Measurements from ENCODE around the gene PEX6.

PEX6 gene

GRCh38 chr6:42940493-42941045, 38.4 kb downstream of the PEX6 start:
- Mint-ChIP-seq H3K36me3 (ENCODE audit: low read depth) (peaks cover 26% of the 10 kb centered on the region), H3K4me1 (ENCODE audit: low read depth) (peaks cover 2% of the 10 kb centered on the region), H3K27ac (no peak overlapping the region), H3K4me3 (no peak overlapping the region), H3K9me3 (no peaks in the 10 kb centered on the region), H3K27me3 (ENCODE audit: low read depth) (no peaks in the 10 kb centered on the region)

- Mint-ChIP-seq H3K9me3 (no peaks in the 10 kb centered on the region), H3K27ac (no peak overlapping the region), H3K4me1 (ENCODE audit: low read depth) (peaks cover 2% of the 10 kb centered on the region), H3K36me3 (ENCODE audit: low read depth) (peaks cover 29% of the 10 kb centered on the region), H3K27me3 (ENCODE audit: low read depth) (no peaks in the 10 kb centered on the region), H3K4me3 (no peak overlapping the region)
These were observed 39.2 kb downstream of the PEX6 start for GRCh38 chr6:42939810-42940167.

DNA sequence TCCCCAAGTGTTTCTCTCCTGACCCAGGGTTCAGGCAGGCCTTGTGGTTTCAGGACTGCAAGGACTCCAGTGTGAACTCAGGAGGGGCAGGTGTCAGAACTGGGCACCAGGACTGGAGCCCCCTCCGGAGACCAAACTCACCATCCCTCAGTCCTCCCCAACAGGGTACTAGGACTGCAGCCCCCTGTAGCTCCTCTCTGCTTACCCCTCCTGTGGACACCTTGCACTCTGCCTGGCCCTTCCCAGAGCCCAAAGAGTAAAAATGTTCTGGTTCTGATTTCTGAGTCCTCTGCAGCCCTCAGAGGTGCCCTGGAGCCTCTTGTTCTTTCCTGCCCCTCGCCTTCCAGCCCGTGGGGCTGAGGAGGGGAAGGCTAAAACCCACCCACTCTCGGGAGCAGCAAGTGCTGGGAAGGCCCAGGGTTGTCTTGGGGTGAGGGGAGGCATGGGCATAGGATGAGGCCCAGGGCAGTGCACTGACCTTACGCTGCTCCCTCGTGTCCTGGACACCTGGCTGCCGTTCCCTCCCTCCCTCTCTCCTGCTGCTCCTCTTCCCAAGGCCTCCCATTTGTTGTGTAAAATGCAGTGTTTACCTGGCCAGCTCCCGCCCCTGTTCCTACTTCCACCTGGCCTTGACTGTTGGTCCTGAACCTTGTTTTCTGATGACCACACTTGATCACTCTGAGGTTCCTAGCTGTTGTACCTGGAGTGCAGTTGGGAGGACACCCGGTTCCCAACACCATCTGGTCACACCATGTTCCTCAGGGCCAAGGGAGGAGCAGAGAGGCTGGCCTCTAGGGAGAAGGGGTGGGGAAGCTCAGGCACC, 39.8 kb downstream of the PEX6 start:
- H3K27me3 Mint-ChIP-seq (ENCODE audit: low read depth): no peaks in the 10 kb centered on the region
- no peak overlapping the region for H3K27ac Mint-ChIP-seq
- H3K4me1 Mint-ChIP-seq (ENCODE audit: low read depth): peaks cover 2% of the 10 kb centered on the region
- H3K4me3 Mint-ChIP-seq: no peak overlapping the region
- H3K36me3 Mint-ChIP-seq (ENCODE audit: low read depth): peaks cover 27% of the 10 kb centered on the region
- no peaks in the 10 kb centered on the region for H3K9me3 Mint-ChIP-seq

DNA sequence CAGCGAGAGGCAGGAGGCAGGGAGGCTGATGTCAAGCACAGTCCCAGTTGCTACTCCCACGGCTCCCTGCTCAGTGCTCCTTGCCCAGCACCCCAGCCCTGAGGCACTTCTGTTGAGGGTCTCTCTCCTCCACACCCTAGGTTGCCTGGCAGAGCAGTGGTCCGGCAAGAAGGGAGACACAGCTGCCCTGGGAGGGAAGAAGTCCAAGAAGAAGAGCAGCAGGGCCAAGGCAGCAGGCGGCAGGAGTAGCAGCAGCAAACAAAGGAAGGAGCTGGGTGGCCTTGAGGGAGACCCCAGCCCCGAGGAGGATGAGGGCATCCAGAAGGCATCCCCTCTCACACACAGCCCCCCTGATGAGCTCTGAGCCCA, 40.6 kb downstream of the PEX6 start:
- peaks cover 29% of the 10 kb centered on the region for H3K36me3 Mint-ChIP-seq (ENCODE audit: low read depth)
- H3K4me1 Mint-ChIP-seq (ENCODE audit: low read depth): peaks cover 1% of the 10 kb centered on the region
- no peak overlapping the region for H3K4me3 Mint-ChIP-seq
- no peaks in the 10 kb centered on the region for H3K27me3 Mint-ChIP-seq (ENCODE audit: low read depth)
- no peaks in the 10 kb centered on the region for H3K9me3 Mint-ChIP-seq
- H3K27ac Mint-ChIP-seq: no peak overlapping the region

GRCh38 chr6:42937548-42938427, 41.2 kb downstream of the PEX6 start:
- Mint-ChIP-seq H3K9me3 (no peaks in the 10 kb centered on the region), H3K27ac (no peak overlapping the region), H3K36me3 (ENCODE audit: low read depth) (peaks cover 34% of the 10 kb centered on the region), H3K4me3 (no peak overlapping the region), H3K4me1 (ENCODE audit: low read depth) (peaks cover 7% of the 10 kb centered on the region), H3K27me3 (ENCODE audit: low read depth) (no peaks in the 10 kb centered on the region)

GRCh38 chr6:42936398-42936797, 42.6 kb downstream of the PEX6 start:
- Mint-ChIP-seq H3K27me3 (ENCODE audit: low read depth) (no peaks in the 10 kb centered on the region), H3K4me3 (no peak overlapping the region), H3K4me1 (ENCODE audit: low read depth) (peaks cover 18% of the 10 kb centered on the region), H3K9me3 (no peaks in the 10 kb centered on the region), H3K27ac (no peak overlapping the region), H3K36me3 (ENCODE audit: low read depth) (peaks cover 42% of the 10 kb centered on the region)

DNA sequence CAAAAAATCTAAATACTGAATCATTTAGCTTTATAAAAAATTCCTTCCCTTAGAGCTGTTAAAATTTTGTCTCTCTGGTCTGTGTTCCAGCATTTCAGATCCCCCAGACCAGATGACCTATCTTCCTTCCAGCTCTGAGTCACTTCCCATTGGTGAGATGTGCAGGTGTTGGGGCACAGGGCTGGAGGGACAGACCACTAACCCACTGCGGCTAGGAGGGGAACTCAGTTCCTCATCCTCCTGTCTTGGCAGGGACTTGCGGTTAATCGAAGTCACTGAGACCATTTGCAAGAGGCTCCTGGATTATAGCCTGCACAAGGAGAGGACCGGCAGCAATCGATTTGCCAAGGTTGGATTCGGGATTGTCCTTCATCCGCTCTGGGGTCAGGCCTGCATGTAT, 43.7 kb downstream of the PEX6 start:
- no peak overlapping the region for H3K4me3 Mint-ChIP-seq
- peaks cover 22% of the 10 kb centered on the region for H3K4me1 Mint-ChIP-seq (ENCODE audit: low read depth)
- no peaks in the 10 kb centered on the region for H3K9me3 Mint-ChIP-seq
- peaks cover 43% of the 10 kb centered on the region for H3K36me3 Mint-ChIP-seq (ENCODE audit: low read depth)
- no peak overlapping the region for H3K27ac Mint-ChIP-seq
- no peaks in the 10 kb centered on the region for H3K27me3 Mint-ChIP-seq (ENCODE audit: low read depth)

DNA sequence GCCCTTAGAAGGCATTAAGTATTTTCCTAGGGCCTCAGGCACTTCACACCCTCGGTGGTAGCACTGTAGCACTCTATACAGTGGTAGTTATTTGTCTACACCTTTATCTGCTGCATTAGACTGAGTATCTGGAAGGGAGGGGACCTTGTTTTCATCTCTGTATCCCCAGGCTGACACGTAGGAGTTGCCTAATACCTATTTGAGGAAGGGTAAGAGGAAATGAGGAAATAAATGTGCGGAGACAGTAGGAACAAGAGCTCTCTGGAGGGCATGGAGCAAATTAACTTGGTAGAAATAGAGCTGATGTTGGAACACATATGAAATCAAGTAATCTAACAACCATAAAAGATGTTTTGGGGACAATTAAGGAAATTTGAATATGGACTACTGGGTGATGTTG, 45.8 kb downstream of the PEX6 start:
- Mint-ChIP-seq H3K36me3 (ENCODE audit: low read depth) (peaks cover 44% of the 10 kb centered on the region), H3K4me3 (no peak overlapping the region), H3K27me3 (ENCODE audit: low read depth) (no peaks in the 10 kb centered on the region), H3K4me1 (ENCODE audit: low read depth) (peaks cover 31% of the 10 kb centered on the region), H3K27ac (no peak overlapping the region), H3K9me3 (no peaks in the 10 kb centered on the region)

DNA sequence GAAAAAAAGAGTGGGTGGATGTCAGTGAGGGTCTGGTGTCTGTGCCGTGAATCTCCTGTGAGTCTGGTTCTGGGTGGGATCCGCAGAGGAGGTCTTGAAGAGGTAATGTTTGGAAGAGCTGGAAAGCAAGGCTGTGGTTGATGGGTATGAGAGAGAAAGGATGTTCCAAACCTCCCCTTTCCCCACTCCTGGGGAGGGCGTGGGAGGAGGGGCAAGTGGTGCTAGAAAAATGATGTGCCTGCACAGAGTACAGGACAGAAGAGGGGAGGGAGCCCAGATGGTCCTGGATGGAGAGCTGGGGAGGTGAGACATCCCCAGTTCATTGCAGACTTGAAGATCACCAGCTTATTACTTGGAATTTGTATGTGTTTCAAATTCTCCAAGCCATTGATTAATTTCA, 46.6 kb downstream of the PEX6 start:
- peaks cover 31% of the 10 kb centered on the region for H3K4me1 Mint-ChIP-seq (ENCODE audit: low read depth)
- H3K27me3 Mint-ChIP-seq (ENCODE audit: low read depth): no peaks in the 10 kb centered on the region
- no peak overlapping the region for H3K27ac Mint-ChIP-seq
- H3K9me3 Mint-ChIP-seq: no peaks in the 10 kb centered on the region
- H3K4me3 Mint-ChIP-seq: peak overlapping the region; percentile 2
- peaks cover 41% of the 10 kb centered on the region for H3K36me3 Mint-ChIP-seq (ENCODE audit: low read depth)

- peak overlapping the region; percentile 98 for H3K27ac Mint-ChIP-seq
- H3K4me3 Mint-ChIP-seq: peak overlapping the region; percentile 97
- H3K4me1 Mint-ChIP-seq (ENCODE audit: low read depth): peaks cover 31% of the 10 kb centered on the region
- no peaks in the 10 kb centered on the region for H3K27me3 Mint-ChIP-seq (ENCODE audit: low read depth)
- H3K9me3 Mint-ChIP-seq: no peaks in the 10 kb centered on the region
- H3K36me3 Mint-ChIP-seq (ENCODE audit: low read depth): peaks cover 29% of the 10 kb centered on the region
These were observed 49.1 kb downstream of the PEX6 start for GRCh38 chr6:42929821-42930360.

DNA sequence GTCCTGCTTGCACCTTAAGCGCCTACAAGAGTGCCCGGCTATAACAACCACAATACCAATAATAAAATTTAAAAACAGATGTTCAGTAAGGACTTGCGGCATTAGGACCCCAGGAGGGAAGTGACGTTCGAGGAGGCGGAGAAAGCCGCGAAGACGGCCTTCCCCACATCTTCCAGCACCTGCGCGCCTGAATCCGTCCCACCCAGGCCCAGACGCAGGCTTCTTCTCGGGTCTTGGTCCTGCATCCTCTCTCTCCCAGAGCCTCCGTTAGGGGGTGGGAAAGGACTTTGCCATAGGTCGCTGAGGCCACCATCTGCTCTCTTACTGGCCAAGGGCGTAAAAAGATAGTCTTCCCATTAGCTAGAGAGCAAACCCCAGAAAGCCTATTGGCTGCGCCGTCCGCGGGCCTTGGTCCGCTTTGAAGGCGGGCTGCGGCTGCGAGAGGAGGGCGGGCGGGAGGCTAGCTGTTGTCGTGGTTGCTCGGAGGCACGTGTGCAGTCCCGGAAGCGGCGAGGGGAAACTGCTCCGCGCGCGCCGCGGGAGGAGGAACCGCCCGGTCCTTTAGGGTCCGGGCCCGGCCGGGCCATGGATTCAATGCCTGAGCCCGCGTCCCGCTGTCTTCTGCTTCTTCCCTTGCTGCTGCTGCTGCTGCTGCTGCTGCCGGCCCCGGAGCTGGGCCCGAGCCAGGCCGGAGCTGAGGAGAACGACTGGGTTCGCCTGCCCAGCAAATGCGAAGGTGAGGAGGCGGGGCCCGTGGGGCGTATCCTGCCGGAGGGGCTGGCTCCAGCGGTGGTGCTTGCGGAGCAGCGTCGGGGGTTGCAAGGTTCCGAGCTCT, 49.8 kb downstream of the PEX6 start, which contains the start of gene CNPY3:
Gene CNPY3 (plus strand): TSS at position 495 of the 835 bp plus-strand sequence. CDS start 91 bp downstream, at position 586.
- Mint-ChIP-seq H3K4me3 (peak within 1 kb of the TSS; percentile 97), H3K4me1 (ENCODE audit: low read depth) (peaks cover 31% of the 10 kb centered on the region), H3K27ac (peak within 1 kb of the TSS; percentile 98), H3K27me3 (ENCODE audit: low read depth) (no peaks in the 10 kb centered on the region), H3K36me3 (ENCODE audit: low read depth) (peaks cover 29% of the 10 kb centered on the region), H3K9me3 (no peaks in the 10 kb centered on the region)

GRCh38 chr6:42925248-42925857, 53.6 kb downstream of the PEX6 start:
- Mint-ChIP-seq H3K27ac (no peak overlapping the region), H3K4me3 (no peak overlapping the region), H3K9me3 (no peaks in the 10 kb centered on the region), H3K27me3 (ENCODE audit: low read depth) (peaks cover 4% of the 10 kb centered on the region), H3K4me1 (ENCODE audit: low read depth) (peaks cover 9% of the 10 kb centered on the region), H3K36me3 (ENCODE audit: low read depth) (peaks cover 5% of the 10 kb centered on the region)

DNA sequence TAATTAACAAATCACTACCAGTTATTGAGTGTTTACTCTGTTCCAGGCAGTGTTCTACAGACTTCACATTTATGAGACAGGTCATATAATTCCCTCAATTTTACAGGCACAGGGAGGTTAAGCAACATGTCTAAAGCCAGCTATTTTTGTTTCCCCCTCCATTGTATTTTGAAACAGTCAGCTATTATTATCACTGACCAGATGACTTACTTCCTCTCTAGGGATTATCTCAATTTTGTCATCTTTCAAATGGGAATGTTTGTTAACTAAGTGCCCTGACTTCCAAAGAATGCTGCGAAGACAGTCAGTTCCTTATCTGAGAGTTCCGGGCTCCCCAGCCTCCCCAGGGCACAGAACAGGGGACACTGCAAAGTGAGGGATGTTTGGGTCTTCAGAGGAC, 55.3 kb downstream of the PEX6 start:
- Mint-ChIP-seq H3K36me3 (ENCODE audit: low read depth) (peaks cover 2% of the 10 kb centered on the region), H3K4me1 (ENCODE audit: low read depth) (peaks cover 4% of the 10 kb centered on the region), H3K9me3 (no peaks in the 10 kb centered on the region), H3K27ac (no peak overlapping the region), H3K4me3 (no peak overlapping the region), H3K27me3 (ENCODE audit: low read depth) (peaks cover 4% of the 10 kb centered on the region)
